Gastrocnemius medialis (tissue), 4 donors: ENCODE measurements around the gene SLC22A9. TPM values are rescaled to one million over a fixed set of nuclear protein-coding genes. Genes with fewer than 3 reads are reported as not detected.

Experiments used
- ATAC-seq, 2 donors: fragments of 150-250 bp; one replicate each; pipeline ENCODE4 v1.9.1; 2016
- DNase-seq, 2 donors: peaks; one replicate each; pipeline ENCODE4 v3.0.0-alpha.2; 2019
- H3K27ac ChIP-seq, 4 donors: fragments of 200-600 bp; sonication (generic); 1 replicate in 1 of 4; 2 replicates in 3 of 4; pipeline ENCODE4 v1.5.1; 2016 to 2018; ENCODE audit warnings: mild to moderate bottlenecking in 2 of 4, moderate library complexity in 1 of 4
- H3K27me3 ChIP-seq, 3 donors: fragments of 200-600 bp; sonication (generic) in 2 of 3; 1 replicate in 1 of 3; 2 replicates in 2 of 3; pipeline versions ENCODE4 v1.5.1 to v1.6.0; 2016 to 2019; ENCODE audit warnings: mild to moderate bottlenecking in 1 of 3, moderate library complexity in 1 of 3
- H3K36me3 ChIP-seq, 2 donors: fragments of 200-600 bp; sonication (generic) in 1 of 2; one replicate each; pipeline ENCODE4 v1.5.1; 2017 to 2018
- H3K4me1 ChIP-seq, 2 donors: fragments of 200-600 bp; sonication (generic) in 1 of 2; one replicate each; pipeline ENCODE4 v1.5.1; 2016 to 2017; ENCODE audit warnings: mild to moderate bottlenecking in 2 of 2
- H3K4me3 ChIP-seq, 4 donors: fragments of 200-600 bp; sonication (generic) in 3 of 4; 1 replicate in 1 of 4; 2 replicates in 3 of 4; pipeline ENCODE4 v1.5.1; 2016 to 2019; ENCODE audit warnings: mild to moderate bottlenecking in 2 of 4
- H3K9me3 ChIP-seq, 3 donors: fragments of 200-600 bp; sonication (generic) in 2 of 3; 1 replicate in 1 of 3; 2 replicates in 2 of 3; pipeline ENCODE4 v1.5.1; 2016 to 2019
- CTCF ChIP-seq, 5 experiments: fragments of 450-650 bp in 3 of 5; fragments of 200-600 bp in 2 of 5; sonication (generic) in 2 of 5; IDR thresholded peaks in 4 of 5; conservative IDR thresholded peaks in 1 of 5; 1 replicate in 4 of 5; 2 replicates in 1 of 5; pipeline ENCODE4 v1.5.1; 2016 to 2019; ENCODE audit warnings: antibody characterized with exemption in 5 of 5, mild to moderate bottlenecking in 3 of 5, moderate library complexity in 3 of 5
- POLR2A ChIP-seq, 2 donors: fragments of 450-650 bp; IDR thresholded peaks; one replicate each; pipeline ENCODE4 v1.6.1; 2017; ENCODE audit warnings: antibody characterized with exemption in 2 of 2, mild to moderate bottlenecking in 2 of 2, moderate library complexity in 2 of 2
- in situ Hi-C, 4 donors: fragments of 200-750 bp; cut with MboI; loops; one replicate each; pipeline versions ENCODE4 v1.15.0 to v1.8.0; 2017; ENCODE audit warnings: low sequenced_read_pairs in 4 of 4
- intact Hi-C: fragments of 100-400 bp; cut with DNase I; formaldehyde crosslinking; loops from one replicate; pipeline ENCODE4 v1.15.1; 2023; ENCODE audit warnings: low total_unique reads
- total RNA-seq, 4 donors: library from RNA; depleted of rRNA; stranded (reverse); fragments of >200 nt; gene quantifications; one replicate each; pipeline versions ENCODE4 v1.1.0 to v1.2.3, GENCODE V29; 2016

The SLC22A9 gene
- total RNA-seq, 4 donors from 2014 or later = 0.09 TPM; not detected in 3

DNA sequence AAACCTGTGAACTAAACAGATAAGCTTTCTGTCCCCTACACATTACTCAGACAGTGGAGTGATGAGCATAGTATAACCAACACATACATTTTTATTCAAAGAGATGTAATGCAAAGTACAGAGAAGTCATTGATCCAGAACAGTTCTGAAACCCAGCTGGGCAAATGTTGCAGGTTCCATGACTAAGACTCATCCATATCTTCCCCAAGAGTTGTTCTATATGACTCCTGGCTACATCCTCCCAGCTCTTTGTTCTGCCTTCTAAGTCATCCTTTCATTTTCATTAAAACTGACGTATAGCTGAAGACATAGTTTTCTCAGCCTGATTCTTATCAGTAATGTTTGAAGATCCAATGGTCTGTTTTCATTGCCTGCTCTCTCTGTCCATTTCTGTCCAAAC lies 74.1 kb downstream of the SLC22A9 start:
- in situ Hi-C loops (no loop called here), intact Hi-C loops (no loop called here)
- no peaks in the 10 kb centered on the region for H3K27me3 ChIP-seq
- no peak overlapping the region for H3K27ac ChIP-seq
- H3K4me3 ChIP-seq = no peak overlapping the region
- no peaks in the 10 kb centered on the region for H3K36me3 ChIP-seq
- ATAC-seq = no peak
- H3K9me3 ChIP-seq = no peaks in the 10 kb centered on the region
- H3K4me1 ChIP-seq = no peaks in the 10 kb centered on the region
- no peak for DNase-seq
- TF ChIP-seq POLR2A (IDR thresholded peaks at IDR 0.05) = no peak

DNA sequence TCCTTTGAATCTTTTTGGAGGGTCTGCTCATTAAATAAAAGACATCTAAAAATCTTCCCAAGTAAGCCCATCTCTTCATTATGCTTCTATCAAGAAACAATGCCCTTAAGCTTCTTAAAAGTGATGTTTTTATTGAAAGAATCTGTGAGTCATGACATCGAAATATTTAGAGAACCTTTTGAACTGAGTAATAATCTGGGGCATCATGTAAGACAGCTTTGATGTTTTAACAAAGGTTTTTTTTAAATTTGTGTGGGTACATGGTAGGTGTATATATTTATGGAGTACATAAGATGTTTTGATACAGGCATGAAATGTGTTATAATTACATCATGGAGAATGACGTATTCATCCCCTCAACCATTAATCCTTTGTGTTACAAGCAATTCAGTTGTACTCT lies 74.6 kb downstream of the SLC22A9 start:
- ATAC-seq = no peak
- Histone ChIP-seq H3K4me1 (no peaks in the 10 kb centered on the region), H3K27me3 (no peaks in the 10 kb centered on the region), H3K36me3 (no peaks in the 10 kb centered on the region), H3K4me3 (no peak overlapping the region), H3K9me3 (no peaks in the 10 kb centered on the region), H3K27ac (no peak overlapping the region)
- TF ChIP-seq CTCF (IDR thresholded peaks at IDR 0.05 in 4 of 5, conservative IDR thresholded peaks at IDR 0.05 in 1 of 5) (no peak), POLR2A (IDR thresholded peaks at IDR 0.05) (no peak)
- intact Hi-C loops (no loop called here), in situ Hi-C loops (no loop called here)
- DNase-seq = no peak

DNA sequence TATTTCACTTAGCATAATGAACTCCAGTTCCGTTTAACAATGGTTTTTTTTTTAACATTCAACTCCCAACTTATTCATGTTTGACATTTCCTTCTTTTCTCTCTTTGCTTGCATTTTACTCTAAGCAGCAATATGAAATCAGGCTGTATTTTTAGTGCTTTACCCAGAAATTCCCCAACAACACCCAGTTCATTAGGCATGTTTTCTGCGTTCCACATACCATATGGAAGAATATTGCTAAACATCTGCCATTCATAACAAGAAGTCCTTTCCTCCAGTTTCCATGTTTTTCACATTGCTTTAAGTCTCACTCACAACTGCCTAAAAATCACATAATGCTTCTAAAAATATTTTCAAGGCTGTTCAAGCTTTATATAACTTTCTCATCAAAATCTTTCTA lies 75.5 kb downstream of the SLC22A9 start:
- no peak for ATAC-seq
- intact Hi-C loops = no loop called here

DNA sequence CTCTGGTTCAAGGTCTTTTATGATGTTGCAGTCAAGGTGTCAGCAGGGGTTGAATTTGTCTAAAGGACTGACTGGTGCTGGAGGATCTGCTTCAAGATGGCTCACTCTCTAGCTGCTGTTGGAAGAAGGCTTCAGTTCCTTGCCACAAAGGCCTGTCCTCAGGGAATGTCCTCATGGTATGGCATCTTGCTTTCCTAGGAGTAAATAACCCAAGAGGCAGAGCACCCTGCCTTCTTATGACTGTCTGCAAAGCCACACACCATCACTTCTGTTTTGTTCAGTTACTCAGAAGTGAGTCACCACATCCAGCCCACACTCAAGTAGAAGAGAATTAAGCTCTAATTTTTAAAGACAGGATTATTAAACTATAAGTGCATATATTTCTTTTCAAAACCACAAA lies 76.1 kb downstream of the SLC22A9 start:
- Histone ChIP-seq H3K4me3 (no peak overlapping the region), H3K4me1 (no peaks in the 10 kb centered on the region), H3K36me3 (no peaks in the 10 kb centered on the region), H3K9me3 (no peaks in the 10 kb centered on the region), H3K27ac (no peak overlapping the region), H3K27me3 (peaks cover 0 to 3% (median 0%) of the 10 kb centered on the region in 3 donors)
- no peak for TF ChIP-seq POLR2A (IDR thresholded peaks at IDR 0.05)
- TF ChIP-seq CTCF (IDR thresholded peaks at IDR 0.05 in 4 of 5, conservative IDR thresholded peaks at IDR 0.05 in 1 of 5) = no peak
- in situ Hi-C loops = no loop called here
- no peak for ATAC-seq
- DNase-seq = no peak
- intact Hi-C loops = no loop called here

More for the DNA sequence above, 75.5 kb downstream of the SLC22A9 start:
- Histone ChIP-seq H3K27me3 (peaks cover 0 to 3% (median 0%) of the 10 kb centered on the region in 3 donors), H3K27ac (no peak overlapping the region), H3K4me3 (no peak overlapping the region), H3K36me3 (no peaks in the 10 kb centered on the region), H3K4me1 (no peaks in the 10 kb centered on the region), H3K9me3 (no peaks in the 10 kb centered on the region)
- no peak for TF ChIP-seq CTCF (IDR thresholded peaks at IDR 0.05 in 4 of 5, conservative IDR thresholded peaks at IDR 0.05 in 1 of 5)
- TF ChIP-seq POLR2A (IDR thresholded peaks at IDR 0.05) = no peak
- in situ Hi-C loops = no loop called here
- no peak for DNase-seq

DNA sequence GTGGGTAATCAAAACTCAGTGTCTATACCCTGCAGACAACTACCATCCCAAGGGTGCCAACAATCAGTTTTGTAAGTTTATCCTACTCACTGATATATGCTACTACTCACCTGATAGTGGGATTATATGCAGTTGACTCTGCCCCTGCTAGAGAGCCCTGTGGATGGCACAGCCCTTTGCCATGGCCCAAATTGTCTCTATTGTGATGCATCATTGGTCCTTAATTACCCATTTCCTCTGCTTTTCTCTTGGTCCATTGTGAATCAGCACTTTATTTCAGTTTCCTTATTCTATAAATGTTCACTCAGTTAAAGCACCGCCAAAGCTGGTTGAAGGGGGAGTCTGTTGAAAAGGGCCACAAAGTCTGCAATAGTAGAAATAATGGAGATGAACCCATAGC lies 79.1 kb downstream of the SLC22A9 start:
- no peaks in the 10 kb centered on the region for H3K4me1 ChIP-seq
- DNase-seq (no peak), ATAC-seq (no peak)
- H3K27me3 ChIP-seq = peaks cover 0 to 3% (median 0%) of the 10 kb centered on the region in 3 donors
- no peaks in the 10 kb centered on the region for H3K36me3 ChIP-seq
- intact Hi-C loops (no loop called here), in situ Hi-C loops (no loop called here)
- H3K27ac ChIP-seq = no peak overlapping the region
- H3K4me3 ChIP-seq = no peak overlapping the region
- no peaks in the 10 kb centered on the region for H3K9me3 ChIP-seq
- no peak for TF ChIP-seq POLR2A (IDR thresholded peaks at IDR 0.05)
- no peak for TF ChIP-seq CTCF (IDR thresholded peaks at IDR 0.05 in 4 of 5, conservative IDR thresholded peaks at IDR 0.05 in 1 of 5)
